ENCODE measurements around the gene CDK19.

CDK19 gene

GRCh38 chr6:110703906-110704594, 111.2 kb downstream of the CDK19 start:
- H3K27ac ChIP-seq (ENCODE audit: low read depth, low read length, poor library complexity, severe bottlenecking) = no peak overlapping the region

GRCh38 chr6:110703010-110703905, 112.0 kb downstream of the CDK19 start:
- Histone ChIP-seq H2AFZ (ENCODE audit: low read length) (no peak overlapping the region), H3K4me3 (ENCODE audit: low read depth, low read length, poor library complexity, severe bottlenecking) (no peak overlapping the region), H3K79me2 (ENCODE audit: insufficient read depth, low read length) (no peaks in the 10 kb centered on the region), H3K9ac (ENCODE audit: low read length) (no peak overlapping the region), H3K36me3 (ENCODE audit: insufficient read depth, low read length) (peaks cover 4% of the 10 kb centered on the region; the same call in 1 of the 2 replicates), H3K4me2 (ENCODE audit: low read length) (no peak overlapping the region), H3K4me1 (ENCODE audit: insufficient read depth, low read length, severe bottlenecking) (no peaks in the 10 kb centered on the region), H3F3A (ENCODE audit: insufficient read depth, low read length) (no peaks in the 10 kb centered on the region), H4K20me1 (ENCODE audit: insufficient read depth, low read length) (no peaks in the 10 kb centered on the region), H3K9me2 (ENCODE audit: low read depth, low read length) (no peaks in the 10 kb centered on the region), H3K27me3 (ENCODE audit: insufficient read depth, low read length) (no peaks in the 10 kb centered on the region), H3K9me3 (ENCODE audit: low read length) (no peaks in the 10 kb centered on the region), H3K27ac (ENCODE audit: low read depth, low read length, poor library complexity, severe bottlenecking) (no peak overlapping the region)
- TF ChIP-seq, protein P1, sequence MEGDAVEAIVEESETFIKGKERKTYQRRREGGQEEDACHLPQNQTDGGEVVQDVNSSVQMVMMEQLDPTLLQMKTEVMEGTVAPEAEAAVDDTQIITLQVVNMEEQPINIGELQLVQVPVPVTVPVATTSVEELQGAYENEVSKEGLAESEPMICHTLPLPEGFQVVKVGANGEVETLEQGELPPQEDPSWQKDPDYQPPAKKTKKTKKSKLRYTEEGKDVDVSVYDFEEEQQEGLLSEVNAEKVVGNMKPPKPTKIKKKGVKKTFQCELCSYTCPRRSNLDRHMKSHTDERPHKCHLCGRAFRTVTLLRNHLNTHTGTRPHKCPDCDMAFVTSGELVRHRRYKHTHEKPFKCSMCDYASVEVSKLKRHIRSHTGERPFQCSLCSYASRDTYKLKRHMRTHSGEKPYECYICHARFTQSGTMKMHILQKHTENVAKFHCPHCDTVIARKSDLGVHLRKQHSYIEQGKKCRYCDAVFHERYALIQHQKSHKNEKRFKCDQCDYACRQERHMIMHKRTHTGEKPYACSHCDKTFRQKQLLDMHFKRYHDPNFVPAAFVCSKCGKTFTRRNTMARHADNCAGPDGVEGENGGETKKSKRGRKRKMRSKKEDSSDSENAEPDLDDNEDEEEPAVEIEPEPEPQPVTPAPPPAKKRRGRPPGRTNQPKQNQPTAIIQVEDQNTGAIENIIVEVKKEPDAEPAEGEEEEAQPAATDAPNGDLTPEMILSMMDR (IDR thresholded peaks at IDR 0.05; ENCODE audit: low read length) = no peak
- TF ChIP-seq EZH2 (IDR thresholded peaks at IDR 0.05; ENCODE audit: borderline replicate concordance, low read length) = no peak

More at GRCh38 chr6:110703906-110704594, 111.2 kb downstream of the CDK19 start:
- no peaks in the 10 kb centered on the region for H3K79me2 ChIP-seq (ENCODE audit: insufficient read depth, low read length)
- no peaks in the 10 kb centered on the region for H3K36me3 ChIP-seq (ENCODE audit: insufficient read depth, low read length)
- H2AFZ ChIP-seq (ENCODE audit: low read length) = no peak overlapping the region
- no peaks in the 10 kb centered on the region for H3K9me2 ChIP-seq (ENCODE audit: low read depth, low read length)
- H3F3A ChIP-seq (ENCODE audit: insufficient read depth, low read length) = no peaks in the 10 kb centered on the region
- H3K9me3 ChIP-seq (ENCODE audit: low read length) = no peaks in the 10 kb centered on the region
- H3K9ac ChIP-seq (ENCODE audit: low read length) = no peak overlapping the region
- H3K27me3 ChIP-seq (ENCODE audit: insufficient read depth, low read length) = no peaks in the 10 kb centered on the region
- no peak for TF ChIP-seq EZH2 (IDR thresholded peaks at IDR 0.05; ENCODE audit: borderline replicate concordance, low read length)
- TF ChIP-seq, protein P1 (IDR thresholded peaks at IDR 0.05; ENCODE audit: low read length) = no peak
- no peaks in the 10 kb centered on the region for H3K4me1 ChIP-seq (ENCODE audit: insufficient read depth, low read length, severe bottlenecking)
- no peaks in the 10 kb centered on the region for H4K20me1 ChIP-seq (ENCODE audit: insufficient read depth, low read length)
- no peak overlapping the region for H3K4me3 ChIP-seq (ENCODE audit: low read depth, low read length, poor library complexity, severe bottlenecking)
- H3K4me2 ChIP-seq (ENCODE audit: low read length) = no peak overlapping the region

DNA sequence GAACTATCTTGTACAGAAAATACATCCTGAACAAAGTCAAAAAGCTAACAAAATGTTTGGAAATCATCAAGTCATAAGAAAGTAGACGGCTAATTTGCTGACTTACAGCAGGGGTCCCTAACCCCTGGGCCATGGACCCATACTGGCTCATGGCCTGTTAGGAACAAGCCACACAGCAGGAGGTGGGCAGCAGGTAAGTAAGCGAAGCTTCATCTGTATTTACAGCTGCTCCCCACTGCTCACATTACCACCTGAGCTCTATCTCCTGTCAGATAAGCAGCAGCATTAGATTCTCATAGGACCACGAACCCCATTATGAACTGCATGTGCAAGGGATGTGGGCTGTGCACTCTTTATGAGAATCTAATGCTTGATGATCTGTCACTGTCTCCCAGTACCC, 115.5 kb downstream of the CDK19 start:
- Histone ChIP-seq H3K27ac (ENCODE audit: low read depth, low read length, poor library complexity, severe bottlenecking) (no peak overlapping the region), H2AFZ (ENCODE audit: low read length) (no peak overlapping the region), H3K9me2 (ENCODE audit: low read depth, low read length) (no peaks in the 10 kb centered on the region), H3K36me3 (ENCODE audit: insufficient read depth, low read length) (peaks cover 5% of the 10 kb centered on the region), H4K20me1 (ENCODE audit: insufficient read depth, low read length) (no peaks in the 10 kb centered on the region), H3K9ac (ENCODE audit: low read length) (no peak overlapping the region), H3K4me2 (ENCODE audit: low read length) (no peak overlapping the region), H3K9me3 (ENCODE audit: low read length) (peaks cover 3% of the 10 kb centered on the region; the same call in 1 of the 2 replicates), H3K79me2 (ENCODE audit: insufficient read depth, low read length) (no peaks in the 10 kb centered on the region), H3F3A (ENCODE audit: insufficient read depth, low read length) (no peaks in the 10 kb centered on the region), H3K4me1 (ENCODE audit: insufficient read depth, low read length, severe bottlenecking) (no peaks in the 10 kb centered on the region), H3K4me3 (ENCODE audit: low read depth, low read length, poor library complexity, severe bottlenecking) (no peak overlapping the region), H3K27me3 (ENCODE audit: insufficient read depth, low read length) (no peaks in the 10 kb centered on the region)
- no peak for TF ChIP-seq EZH2 (IDR thresholded peaks at IDR 0.05; ENCODE audit: borderline replicate concordance, low read length)
- TF ChIP-seq, protein P1 (IDR thresholded peaks at IDR 0.05; ENCODE audit: low read length) = no peak

All from OCI-LY1 (cell line).